Testis (tissue), 2 donors: ENCODE results near the gene ADAMTS4.

Source experiments
- POLR2A ChIP-seq: fragments of 450-650 bp; IDR thresholded peaks from one replicate; pipeline ENCODE4 v1.6.1; 2017; ENCODE audit warnings: antibody characterized with exemption, mild to moderate bottlenecking, moderate library complexity
- TF ChIP-seq, protein P1 (sequence below), 3 experiments: fragments of 450-650 bp in 2 of 3; fragments of 200-600 bp in 1 of 3; sonication (generic) in 1 of 3; IDR thresholded peaks; one replicate each; pipeline ENCODE4 v1.5.1; 2016 to 2019; ENCODE audit warnings: antibody characterized with exemption in 3 of 3, mild to moderate bottlenecking in 2 of 3, moderate library complexity in 1 of 3

DNA sequence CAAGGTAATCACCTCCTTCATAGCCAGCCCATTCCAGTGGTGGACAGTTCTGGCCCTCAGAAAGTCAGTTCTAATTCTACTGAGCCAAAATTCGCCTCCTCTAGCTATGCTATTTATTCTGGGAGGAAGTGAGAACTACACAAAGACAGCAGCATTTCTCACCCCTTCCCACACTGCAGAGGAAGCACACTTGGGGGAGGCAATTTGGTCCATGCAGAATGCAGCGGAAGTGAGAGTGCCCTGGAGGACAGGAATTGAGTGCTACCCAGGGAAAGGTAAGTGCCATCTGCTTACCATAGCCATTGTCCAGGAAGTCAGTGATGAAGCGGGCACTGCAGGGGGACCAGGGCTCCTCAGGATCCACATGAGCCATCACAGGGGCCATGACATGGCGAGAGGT, 3.7 kb downstream of the ADAMTS4 start:
- TF ChIP-seq, protein P1, sequence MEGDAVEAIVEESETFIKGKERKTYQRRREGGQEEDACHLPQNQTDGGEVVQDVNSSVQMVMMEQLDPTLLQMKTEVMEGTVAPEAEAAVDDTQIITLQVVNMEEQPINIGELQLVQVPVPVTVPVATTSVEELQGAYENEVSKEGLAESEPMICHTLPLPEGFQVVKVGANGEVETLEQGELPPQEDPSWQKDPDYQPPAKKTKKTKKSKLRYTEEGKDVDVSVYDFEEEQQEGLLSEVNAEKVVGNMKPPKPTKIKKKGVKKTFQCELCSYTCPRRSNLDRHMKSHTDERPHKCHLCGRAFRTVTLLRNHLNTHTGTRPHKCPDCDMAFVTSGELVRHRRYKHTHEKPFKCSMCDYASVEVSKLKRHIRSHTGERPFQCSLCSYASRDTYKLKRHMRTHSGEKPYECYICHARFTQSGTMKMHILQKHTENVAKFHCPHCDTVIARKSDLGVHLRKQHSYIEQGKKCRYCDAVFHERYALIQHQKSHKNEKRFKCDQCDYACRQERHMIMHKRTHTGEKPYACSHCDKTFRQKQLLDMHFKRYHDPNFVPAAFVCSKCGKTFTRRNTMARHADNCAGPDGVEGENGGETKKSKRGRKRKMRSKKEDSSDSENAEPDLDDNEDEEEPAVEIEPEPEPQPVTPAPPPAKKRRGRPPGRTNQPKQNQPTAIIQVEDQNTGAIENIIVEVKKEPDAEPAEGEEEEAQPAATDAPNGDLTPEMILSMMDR (IDR thresholded peaks at IDR 0.05), result no peak
- no peak for TF ChIP-seq POLR2A
